Transverse colon (tissue), 4 donors: ENCODE measurements around the gene STK39. TPM values are rescaled to one million over a fixed set of nuclear protein-coding genes. Genes with fewer than 3 reads are reported as not detected.

Experiments
- DNase-seq: peaks from one replicate; pipeline ENCODE4 v3.0.0-alpha.2; 2019
- H3K27ac ChIP-seq, 4 donors: fragments of 200-600 bp; sonication (generic); 2 replicates each; pipeline ENCODE4 v1.5.1; 2016 to 2018; ENCODE audit warnings: inconsistent platforms in 4 of 4
- H3K27me3 ChIP-seq: fragments of 200-600 bp; sonication (generic); 2 replicates; pipeline ENCODE4 v1.5.1; 2017; ENCODE audit warnings: inconsistent platforms
- H3K36me3 ChIP-seq, 4 donors: fragments of 200-600 bp; sonication (generic); 2 replicates each; pipeline ENCODE4 v1.5.1; 2017 to 2019; ENCODE audit warnings: inconsistent platforms in 4 of 4
- H3K4me1 ChIP-seq, 4 donors: fragments of 200-600 bp; sonication (generic); 2 replicates each; pipeline ENCODE4 v1.5.1; 2017 to 2020; ENCODE audit warnings: inconsistent platforms in 4 of 4
- H3K4me3 ChIP-seq, 4 donors: fragments of 200-600 bp; sonication (generic); 1 replicate in 1 of 4; 2 replicates in 3 of 4; pipeline versions ENCODE4 v1.5.1 to v1.6.1; 2017 to 2019; ENCODE audit warnings: inconsistent platforms in 4 of 4
- H3K9me3 ChIP-seq, 2 donors: fragments of 200-600 bp; sonication (generic); 2 replicates each; pipeline ENCODE4 v1.5.1; 2017 to 2019; ENCODE audit warnings: inconsistent platforms in 2 of 2
- CTCF ChIP-seq, 5 experiments: fragments of 200-600 bp in 3 of 5; fragments of 450-650 bp in 2 of 5; sonication (generic) in 3 of 5; IDR thresholded peaks; 1 replicate in 2 of 5; 2 replicates in 3 of 5; pipeline ENCODE4 v1.5.1; 2016 to 2017; ENCODE audit warnings: antibody characterized with exemption in 5 of 5, inconsistent platforms in 3 of 5, mild to moderate bottlenecking in 2 of 5, moderate library complexity in 1 of 5
- EP300 ChIP-seq: sonication (generic); formaldehyde crosslinking; IDR thresholded peaks from one replicate; pipeline ENCODE4 v1.6.1; 2017; ENCODE audit warnings: antibody characterized with exemption, low read depth
- POLR2A ChIP-seq: fragments of 450-650 bp; IDR thresholded peaks from one replicate; pipeline ENCODE4 v1.6.1; 2016; ENCODE audit warnings: antibody characterized with exemption, mild to moderate bottlenecking, moderate library complexity
- POLR2AphosphoS5 ChIP-seq, 3 donors: sonication (generic); formaldehyde crosslinking; IDR thresholded peaks; one replicate each; pipeline ENCODE4 v1.6.1; 2016; ENCODE audit warnings: antibody characterized with exemption in 3 of 3
- WGBS, 2 donors: methylation state at CpG; one replicate each; pipeline ENCODE4 v1.1.5; 2018; ENCODE audit warnings: low coverage in 1 of 2; 5-methylcytosine and 5-hydroxymethylcytosine counted together
- in situ Hi-C, 4 donors: fragments of 200-750 bp; cut with MboI; loops; one replicate each; pipeline versions ENCODE4 v1.15.0 to v1.15.1; 2017; ENCODE audit warnings: low sequenced_read_pairs in 3 of 4, low pct_ligation_motif_present in 1 of 4, low pct_unique_long_range_greater_than_20kb in 1 of 4
- intact Hi-C: fragments of 100-400 bp; cut with DNase I; formaldehyde crosslinking; loops from one replicate; pipeline ENCODE4 v1.15.1; 2023; ENCODE audit warnings: low total_unique reads
- small RNA-seq, 4 donors: library from RNA; depleted of rRNA; stranded (forward); fragments of <200 nt; gene quantifications; one replicate each; pipeline ENCODE3, GENCODE V24; 2016
- total RNA-seq, 4 donors: library from RNA; depleted of rRNA; stranded (reverse); fragments of >200 nt; gene quantifications; one replicate each; pipeline ENCODE4 v1.1.0, GENCODE V29; 2016

STK39 gene
- total RNA-seq, 4 donors from 2014 or later, result 30.6 to 46.1 (median 36.7) TPM

- 56 to 85% methylated on average over 1 of the region's 1 CpG for WGBS, 2 donors
- Histone ChIP-seq H3K27me3 (no peaks in the 10 kb centered on the region), H3K9me3 (no peaks in the 10 kb centered on the region), H3K36me3 (no peaks in the 10 kb centered on the region), H3K4me1 (no peaks in the 10 kb centered on the region), H3K4me3 (no peak overlapping the region), H3K27ac (no peak overlapping the region)
- intact Hi-C loops (no loop called here), in situ Hi-C loops (no loop called here)
- TF ChIP-seq POLR2AphosphoS5 (IDR thresholded peaks at IDR 0.05), result no peak
- no peak for TF ChIP-seq POLR2A
- no peak for TF ChIP-seq EP300
- TF ChIP-seq CTCF (IDR thresholded peaks at IDR 0.05), result no peak
- no peak for DNase-seq
Measured at GRCh38 chr2:167916756-167917155, 330.6 kb downstream of the STK39 start.

GRCh38 chr2:167914969-167915368 is 332.4 kb downstream of the STK39 start:
- Histone ChIP-seq H3K27me3 (no peaks in the 10 kb centered on the region), H3K9me3 (no peaks in the 10 kb centered on the region), H3K27ac (no peak overlapping the region), H3K36me3 (no peaks in the 10 kb centered on the region), H3K4me1 (no peaks in the 10 kb centered on the region), H3K4me3 (no peak overlapping the region)
- WGBS, 2 donors, result 79 to 89% methylated on average over 2 to 3 of the region's 3 CpGs
- TF ChIP-seq POLR2A (no peak), CTCF (IDR thresholded peaks at IDR 0.05) (no peak), EP300 (no peak), POLR2AphosphoS5 (IDR thresholded peaks at IDR 0.05) (no peak)
- intact Hi-C loops, result no loop called here
- no peak for DNase-seq
- in situ Hi-C loops, result no loop called here

- Histone ChIP-seq H3K36me3 (no peaks in the 10 kb centered on the region), H3K9me3 (no peaks in the 10 kb centered on the region), H3K4me3 (no peak overlapping the region), H3K27ac (no peak overlapping the region), H3K27me3 (no peaks in the 10 kb centered on the region), H3K4me1 (no peaks in the 10 kb centered on the region)
- intact Hi-C loops, result no loop called here
- no peak for DNase-seq
- TF ChIP-seq EP300 (no peak), POLR2A (no peak), POLR2AphosphoS5 (IDR thresholded peaks at IDR 0.05) (no peak), CTCF (IDR thresholded peaks at IDR 0.05) (no peak)
- in situ Hi-C loops, result no loop called here
- 62 to 68% methylated on average over 6 of the region's 6 CpGs for WGBS, 2 donors
Measured at GRCh38 chr2:167908786-167909185, 338.6 kb downstream of the STK39 start.

GRCh38 chr2:167905668-167906067 is 341.7 kb downstream of the STK39 start:
- Histone ChIP-seq H3K27ac (no peak overlapping the region), H3K9me3 (no peaks in the 10 kb centered on the region), H3K4me3 (no peak overlapping the region), H3K36me3 (no peaks in the 10 kb centered on the region), H3K4me1 (no peaks in the 10 kb centered on the region), H3K27me3 (no peaks in the 10 kb centered on the region)
- TF ChIP-seq CTCF (IDR thresholded peaks at IDR 0.05) (no peak), POLR2A (no peak), POLR2AphosphoS5 (IDR thresholded peaks at IDR 0.05) (no peak), EP300 (no peak)
- DNase-seq, result no peak
- in situ Hi-C loops (no loop called here), intact Hi-C loops (no loop called here)
- 78 to 87% methylated on average over 6 to 14 of the region's 14 CpGs for WGBS, 2 donors

Small RNAs within 50 kb of the gene (small RNA-seq; reads per million reads assigned to genes)
- 0 to 5.3 (median 1.5) reads per million in 4 donors for gene AC067940.1

Other genes with a start within 250 kb of the STK39 start
- 10 to 100 TPM; 42.3 to 62.1 (median 50.6) TPM for gene CERS6, start 208.7 kb upstream of the STK39 start, total RNA-seq